Hindlimb muscle (tissue), 1 donor: Measurements from ENCODE around the gene HS3ST1. TPM values are rescaled to one million over a fixed set of nuclear protein-coding genes. Genes with fewer than 3 reads are reported as not detected.
A peak's percentile ranks its signal among the peaks of the same experiment; 100 is the strongest.
"Not testable (repeated sequence)": the region's sequence is repeated elsewhere in the genome, so short reads cannot be mapped to it uniquely, and the experiment has no call there.

Experiments used
- DNase-seq: peaks from one replicate; pipeline ENCODE4 v3.0.0-alpha.2; 2013
- polyA plus RNA-seq: library from polyadenylated mRNA; unstranded; fragments of 120-200 nt; gene quantifications from one replicate; pipeline ENCODE4 v1.2.1, GENCODE V29; 2013; ENCODE audit not compliant: insufficient read length

Gene HS3ST1
- polyA plus RNA-seq, 1 donor, result 0.46 TPM

DNA sequence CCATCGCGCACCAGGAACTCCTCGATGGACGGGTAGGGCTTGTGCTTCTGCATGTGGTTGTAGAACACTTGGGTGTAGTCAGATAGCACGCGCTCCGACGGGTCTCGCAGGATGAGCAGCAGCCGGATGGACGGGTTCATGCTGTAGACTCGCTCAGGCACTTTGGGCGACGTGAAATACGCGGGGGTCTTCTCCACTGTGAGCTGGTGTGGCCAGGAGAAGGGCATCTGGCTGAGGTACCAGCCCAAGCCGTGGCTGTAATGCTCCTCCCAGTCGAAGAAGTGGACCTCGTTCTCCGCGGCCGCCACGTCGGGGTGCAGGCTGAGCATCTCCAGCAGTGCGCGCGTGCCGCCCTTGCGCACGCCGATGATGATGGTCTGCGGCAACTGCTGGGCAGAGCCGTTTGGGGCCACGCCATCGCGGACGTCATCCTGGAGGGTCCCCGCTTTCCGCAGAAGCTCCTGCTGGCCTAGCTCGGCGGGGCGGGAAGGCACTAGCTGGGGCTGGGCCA lies 29.2 kb downstream of the HS3ST1 start:
- DNase-seq, result no peak

DNA sequence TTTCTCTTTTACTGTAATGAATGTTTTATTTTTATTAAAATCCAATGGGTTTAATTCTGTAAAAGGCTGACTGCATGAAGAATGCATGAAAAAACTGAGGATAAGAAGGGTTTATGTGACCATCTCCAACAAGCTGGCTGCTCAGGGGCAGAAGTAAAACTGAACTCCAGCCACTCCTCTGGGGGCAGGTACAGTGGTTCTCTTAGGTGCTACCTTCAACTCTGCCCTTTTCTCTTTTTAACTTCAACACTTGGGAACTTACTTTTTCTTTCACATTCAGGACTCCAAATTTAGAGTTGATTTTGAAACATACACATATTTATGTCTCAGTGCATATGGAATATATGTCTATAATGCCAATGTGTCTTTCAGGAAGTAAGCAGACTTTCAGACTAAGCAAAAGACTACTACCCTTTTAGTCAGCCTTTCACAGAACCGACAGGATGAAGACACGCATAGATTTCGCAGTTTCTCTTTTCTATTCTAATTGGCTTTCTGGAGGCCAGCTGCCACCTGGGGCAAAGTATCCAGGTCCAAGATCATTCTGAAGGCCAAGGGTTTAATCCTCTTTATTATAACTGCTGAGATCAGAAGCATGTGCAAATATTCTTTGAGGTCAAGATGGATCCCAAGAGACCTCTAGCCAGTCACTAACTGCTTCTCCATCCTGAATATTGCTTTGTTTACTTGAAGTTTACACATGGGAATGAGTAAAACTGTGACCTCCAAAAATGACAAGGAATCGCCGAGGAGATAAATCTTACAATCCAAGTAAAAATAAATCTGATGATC lies 30.7 kb downstream of the HS3ST1 start:
- no peak for DNase-seq

GRCh38 chr4:11397146-11397545 lies 31.5 kb downstream of the HS3ST1 start:
- DNase-seq, result no peak

DNA sequence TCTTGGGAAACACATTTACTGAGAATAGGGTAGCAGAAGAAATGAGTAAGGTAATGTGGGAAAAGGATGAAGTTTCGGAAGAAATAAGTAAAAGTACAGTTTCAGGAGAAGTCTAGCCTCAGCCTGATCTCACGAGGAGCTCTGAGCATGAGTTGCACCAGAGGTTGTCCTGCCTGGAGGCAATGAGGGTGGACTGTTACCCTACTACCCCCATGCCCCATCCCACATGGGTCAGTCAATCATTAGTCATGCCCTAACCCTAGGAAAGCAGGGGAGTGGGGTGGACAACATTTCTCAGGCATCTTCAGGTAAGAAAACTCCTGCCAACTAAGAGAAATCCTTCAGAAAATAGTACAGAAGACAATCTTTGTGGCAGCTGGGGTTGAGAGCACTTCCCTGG lies 35.1 kb downstream of the HS3ST1 start:
- DNase-seq, result no peak

DNA sequence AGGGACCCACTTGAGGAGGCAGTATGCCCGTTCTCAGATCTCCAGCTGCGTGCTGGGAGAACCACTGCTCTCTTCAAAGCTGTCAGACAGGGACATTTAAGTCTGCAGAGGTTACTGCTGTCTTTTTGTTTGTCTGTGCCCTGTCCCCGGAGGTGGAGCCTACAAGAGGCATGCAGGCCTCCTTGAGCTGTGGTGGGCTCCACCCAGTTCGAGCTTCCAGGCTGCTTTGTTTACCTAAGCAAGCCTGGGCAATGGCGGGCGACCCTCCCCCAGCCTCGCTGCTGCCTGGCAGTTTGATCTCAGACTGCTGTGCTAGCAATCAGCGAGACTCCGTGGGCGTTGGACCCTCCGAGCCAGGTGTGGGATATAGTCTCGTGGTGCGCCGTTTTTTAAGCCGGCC lies 44.6 kb downstream of the HS3ST1 start:
- not testable (repeated sequence) for DNase-seq

DNA sequence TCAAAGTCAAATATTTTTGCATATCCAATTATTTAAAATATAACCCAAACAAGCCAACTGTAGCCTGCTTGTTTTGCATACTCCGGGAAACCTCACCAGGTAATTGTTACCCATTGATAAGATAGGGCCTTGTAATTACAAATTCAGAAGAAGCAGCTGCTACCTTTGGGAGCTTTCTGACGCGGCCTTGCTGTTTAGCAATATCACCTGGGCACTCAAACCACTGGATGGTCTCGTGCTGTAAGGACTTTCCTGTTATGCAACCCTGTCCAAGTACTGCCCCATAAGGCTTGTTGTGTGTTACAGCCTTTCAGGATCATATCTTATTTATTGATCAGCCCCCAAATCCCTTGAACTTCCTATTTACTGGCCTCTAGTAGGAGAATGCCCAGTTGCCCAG lies 52.1 kb downstream of the HS3ST1 start:
- DNase-seq, result no peak

- no peak for DNase-seq
These were observed 52.5 kb downstream of the HS3ST1 start for GRCh38 chr4:11376146-11376545.

GRCh38 chr4:11368701-11369115 lies 60.0 kb downstream of the HS3ST1 start:
- no peak for DNase-seq

DNA sequence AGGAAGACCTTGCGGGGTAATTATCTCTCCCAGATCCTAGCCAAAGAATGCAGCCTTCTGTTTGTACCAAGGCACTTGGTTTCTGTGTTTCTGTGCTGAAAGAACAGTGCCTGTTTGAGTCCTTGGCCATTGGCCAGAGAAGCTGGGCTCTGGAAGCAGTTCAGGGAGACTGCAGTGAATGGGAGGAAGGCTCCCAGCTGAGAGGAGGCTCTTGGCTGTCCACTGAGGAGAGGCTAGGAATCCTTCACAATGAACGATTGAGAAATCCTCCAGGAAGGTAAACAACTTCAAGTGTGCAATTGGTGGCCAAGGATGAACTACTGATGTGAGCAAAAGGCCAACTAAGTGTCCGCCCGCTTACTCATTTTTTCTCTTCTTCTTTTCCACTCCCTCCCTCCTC lies 61.3 kb downstream of the HS3ST1 start:
- DNase-seq, result peak; percentile 11

- no peak for DNase-seq
These were observed 61.8 kb downstream of the HS3ST1 start for GRCh38 chr4:11366859-11367258.

GRCh38 chr4:11365039-11365438 lies 63.7 kb downstream of the HS3ST1 start:
- no peak for DNase-seq

GRCh38 chr4:11359591-11359990 lies 69.1 kb downstream of the HS3ST1 start:
- DNase-seq, result no peak

DNA sequence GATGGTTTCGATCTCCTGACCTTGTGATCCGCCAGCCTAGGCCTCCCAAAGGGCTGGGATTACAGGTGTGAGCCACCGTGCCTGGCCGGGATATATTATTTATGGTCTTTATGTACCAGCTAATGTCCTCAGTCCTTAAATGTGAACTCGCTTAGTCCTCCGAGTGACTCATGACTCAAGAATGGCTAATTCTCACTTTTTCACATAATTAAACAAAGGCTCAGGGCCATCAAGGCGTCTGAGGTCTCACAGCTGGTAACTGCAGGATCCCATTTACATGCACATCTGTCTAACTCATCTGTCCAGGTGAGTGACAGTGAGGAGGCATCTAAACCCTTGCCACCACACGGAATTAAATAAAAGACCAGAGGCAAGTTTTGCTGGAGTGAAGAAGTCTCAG lies 73.5 kb downstream of the HS3ST1 start:
- DNase-seq, result no peak

DNA sequence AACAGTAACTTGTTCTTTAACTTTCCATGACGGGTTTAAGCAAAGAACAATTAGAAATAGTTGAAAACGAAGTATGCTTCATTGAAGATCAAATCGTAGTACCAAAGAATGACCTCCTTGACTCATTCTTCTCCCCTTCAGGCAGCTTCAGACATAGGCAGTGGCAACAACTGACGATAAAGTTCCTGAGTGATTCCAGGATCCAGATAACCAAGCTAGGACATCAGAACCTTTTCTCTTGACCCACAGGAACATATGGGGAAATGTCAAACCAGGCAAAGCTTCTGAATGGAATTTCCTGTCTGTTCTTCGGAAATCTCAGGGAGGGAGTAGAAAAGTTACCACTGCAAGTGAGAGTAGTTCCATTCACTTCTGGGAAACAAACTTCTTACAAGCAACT lies 74.2 kb downstream of the HS3ST1 start:
- DNase-seq, result no peak

GRCh38 chr4:11348449-11349088 lies 80.1 kb downstream of the HS3ST1 start:
- DNase-seq, result no peak

GRCh38 chr4:11344916-11345315 lies 83.8 kb downstream of the HS3ST1 start:
- DNase-seq, result no peak

DNA sequence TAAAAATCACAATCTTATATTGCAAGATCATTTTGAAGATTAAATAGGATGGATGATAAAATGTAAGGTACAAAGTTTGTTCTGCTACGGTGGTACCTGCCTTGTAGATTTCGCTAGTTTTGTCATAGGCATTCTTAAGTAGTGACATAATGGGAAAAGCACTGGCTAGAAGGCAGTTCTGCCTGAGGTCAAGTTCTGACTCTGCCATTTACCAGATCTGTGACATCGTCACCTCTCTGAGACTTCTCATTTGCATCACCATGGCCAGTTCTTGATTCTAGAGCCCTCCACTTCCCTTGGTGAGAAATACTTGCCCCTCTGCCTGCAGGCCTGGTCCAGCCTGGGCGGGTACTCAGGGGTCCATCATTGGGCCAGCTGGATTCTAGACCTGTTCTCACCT lies 85.2 kb downstream of the HS3ST1 start:
- no peak for DNase-seq
